GM19238 (cell line): ENCODE results near the gene POU2F1.

ENCODE experiments used
- DNase-seq: peaks from one replicate; pipeline ENCODE4 v3.0.0; 2011; ENCODE audit warnings: low spot score; ENCODE audit not compliant: insufficient read length

Gene POU2F1

GRCh38 chr1:167413328-167413727 lies 192.6 kb downstream of the POU2F1 start:
- DNase-seq = no peak

GRCh38 chr1:167416506-167416905 lies 195.8 kb downstream of the POU2F1 start:
- DNase-seq = no peak

- DNase-seq = no peak
Observed at GRCh38 chr1:167418391-167418790, 197.7 kb downstream of the POU2F1 start.

GRCh38 chr1:167419245-167419644 lies 198.6 kb downstream of the POU2F1 start:
- no peak for DNase-seq

- DNase-seq = no peak
Observed at GRCh38 chr1:167420510-167420909, 199.8 kb downstream of the POU2F1 start.

- DNase-seq = no peak
Observed at GRCh38 chr1:167423684-167424619, 203.3 kb downstream of the POU2F1 start.

GRCh38 chr1:167425482-167425881 lies 204.8 kb downstream of the POU2F1 start:
- no peak for DNase-seq

GRCh38 chr1:167426716-167427115 lies 206.0 kb downstream of the POU2F1 start:
- no peak for DNase-seq

GRCh38 chr1:167427848-167428247 lies 207.2 kb downstream of the POU2F1 start:
- DNase-seq = no peak

- no peak for DNase-seq
Observed at GRCh38 chr1:167428395-167428794, 207.7 kb downstream of the POU2F1 start.

- no peak for DNase-seq
Observed at GRCh38 chr1:167429612-167430011, 208.9 kb downstream of the POU2F1 start.

- DNase-seq = no peak
Observed at GRCh38 chr1:167430134-167430848, 209.6 kb downstream of the POU2F1 start.

GRCh38 chr1:167430849-167431242 lies 210.2 kb downstream of the POU2F1 start:
- DNase-seq = no peak

GRCh38 chr1:167431261-167431908 lies 210.7 kb downstream of the POU2F1 start:
- DNase-seq = no peak

GRCh38 chr1:167431909-167432650 lies 211.4 kb downstream of the POU2F1 start:
- no peak for DNase-seq

- DNase-seq = no peak
Observed at GRCh38 chr1:167432780-167433179, 212.1 kb downstream of the POU2F1 start.

GRCh38 chr1:167433884-167434283 lies 213.2 kb downstream of the POU2F1 start:
- DNase-seq = no peak

GRCh38 chr1:167434306-167434705 lies 213.6 kb downstream of the POU2F1 start:
- DNase-seq = no peak

- DNase-seq = no peak
Observed at GRCh38 chr1:167435484-167435883, 214.8 kb downstream of the POU2F1 start.

- DNase-seq = no peak
Observed at GRCh38 chr1:167438171-167439138, 217.8 kb downstream of the POU2F1 start.
